SK-N-SH treated with all-trans-retinoic acid at 6 μM for 48 hours (cell line): Measurements from ENCODE around the gene CYGB.

Experiments
- ESRRG ChIP-seq: fragments of 250-450 bp; sonication (Bioruptor Pico); IDR thresholded peaks from 2 replicates; pipeline ENCODE4 v1.6.1; 2021; ENCODE audit warnings: mild to moderate bottlenecking
- GLIS3 ChIP-seq: fragments of 250-450 bp; sonication (Bioruptor Pico); IDR thresholded peaks from 2 replicates; pipeline ENCODE4 v1.5.0; 2020; ENCODE audit warnings: mild to moderate bottlenecking, moderate library complexity
- POU6F1 ChIP-seq: fragments of 250-450 bp; sonication (Bioruptor Pico); IDR thresholded peaks from 2 replicates; pipeline ENCODE4 v1.8.0; 2021; ENCODE audit warnings: low read depth, mild to moderate bottlenecking, moderate library complexity, borderline replicate concordance
- RARB ChIP-seq: fragments of 250-450 bp; sonication (Bioruptor Pico); IDR thresholded peaks from 2 replicates; pipeline ENCODE4 v1.8.0; 2021; ENCODE audit warnings: mild to moderate bottlenecking, moderate library complexity
- SNAI2 ChIP-seq: fragments of 250-450 bp; sonication (Bioruptor Pico); IDR thresholded peaks from 2 replicates; pipeline ENCODE4 v1.5.0; 2020; ENCODE audit warnings: mild to moderate bottlenecking, moderate library complexity
- TOX ChIP-seq: fragments of 250-450 bp; sonication (Bioruptor Pico); IDR thresholded peaks from 2 replicates; pipeline ENCODE4 v1.8.0; 2021; ENCODE audit warnings: mild to moderate bottlenecking, moderate library complexity, borderline replicate concordance
- ZC3H10 ChIP-seq: fragments of 250-450 bp; sonication (Bioruptor Pico); IDR thresholded peaks from 2 replicates; pipeline ENCODE4 v1.5.1; 2021; ENCODE audit warnings: mild to moderate bottlenecking, moderate library complexity
- ZFP3 ChIP-seq: fragments of 250-450 bp; sonication (Bioruptor Pico); IDR thresholded peaks from 2 replicates; pipeline ENCODE4 v1.5.0; 2020; ENCODE audit warnings: mild to moderate bottlenecking, moderate library complexity
- ZNF565 ChIP-seq: fragments of 450-650 bp; formaldehyde crosslinking; conservative IDR thresholded peaks from 2 replicates; pipeline ENCODE4 v1.5.0; 2020; ENCODE audit warnings: low read depth, mild to moderate bottlenecking, moderate library complexity
- TF ChIP-seq, protein P1 (sequence below): fragments of 250-450 bp; sonication (Bioruptor Pico); IDR thresholded peaks from 2 replicates; pipeline ENCODE4 v1.5.1; 2020; ENCODE audit warnings: low read depth, mild to moderate bottlenecking, moderate library complexity

DNA sequence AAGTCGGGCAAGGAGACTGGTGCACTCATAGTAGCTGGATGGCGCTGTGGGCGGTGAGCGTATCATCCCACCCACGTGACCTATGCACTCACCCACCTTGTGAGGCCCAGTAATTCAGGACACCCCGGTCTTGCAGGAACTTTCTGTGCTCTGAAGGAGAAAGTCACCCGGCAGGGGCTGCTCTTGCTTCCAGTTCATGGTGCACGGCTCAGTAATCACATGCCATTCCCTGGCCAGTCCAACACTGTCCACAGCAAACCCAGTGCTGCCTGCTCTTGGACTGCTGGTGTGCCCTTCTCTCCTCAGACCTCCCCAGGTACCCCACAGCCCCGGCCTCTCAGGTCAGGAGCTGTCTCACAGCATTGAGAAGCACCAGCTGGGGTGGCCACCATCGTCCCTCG is 19.9 kb downstream of the CYGB start:
- TF ChIP-seq RARB (CRISPR knock-in tag) (no peak), ESRRG (CRISPR knock-in tag) (no peak), POU6F1 (no peak), GLIS3 (CRISPR knock-in tag) (no peak), ZFP3 (CRISPR knock-in tag) (no peak), SNAI2 (CRISPR knock-in tag) (no peak), ZC3H10 (CRISPR knock-in tag) (no peak), TOX (no peak), ZNF565 (CRISPR knock-in tag) (no peak)
- TF ChIP-seq, protein P1, sequence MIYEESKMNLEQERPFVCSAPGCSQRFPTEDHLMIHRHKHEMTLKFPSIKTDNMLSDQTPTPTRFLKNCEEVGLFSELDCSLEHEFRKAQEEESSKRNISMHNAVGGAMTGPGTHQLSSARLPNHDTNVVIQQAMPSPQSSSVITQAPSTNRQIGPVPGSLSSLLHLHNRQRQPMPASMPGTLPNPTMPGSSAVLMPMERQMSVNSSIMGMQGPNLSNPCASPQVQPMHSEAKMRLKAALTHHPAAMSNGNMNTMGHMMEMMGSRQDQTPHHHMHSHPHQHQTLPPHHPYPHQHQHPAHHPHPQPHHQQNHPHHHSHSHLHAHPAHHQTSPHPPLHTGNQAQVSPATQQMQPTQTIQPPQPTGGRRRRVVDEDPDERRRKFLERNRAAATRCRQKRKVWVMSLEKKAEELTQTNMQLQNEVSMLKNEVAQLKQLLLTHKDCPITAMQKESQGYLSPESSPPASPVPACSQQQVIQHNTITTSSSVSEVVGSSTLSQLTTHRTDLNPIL (CRISPR knock-in tag): no peak
